GM23338 (cell line): ENCODE data around the gene NR2C1.

Experiments
- CTCF ChIP-seq, 2 experiments: fragments of 200-600 bp in 1 of 2; sonication (generic) in 1 of 2; conservative IDR thresholded peaks; 2 replicates each; pipeline versions ENCODE4 v1.5.1 to v1.6.1; 2016 to 2017; ENCODE audit warnings: antibody characterized with exemption in 2 of 2, low read depth in 2 of 2, mild to moderate bottlenecking in 2 of 2, moderate library complexity in 1 of 2
- ETS1 ChIP-seq: IDR thresholded peaks from 2 replicates; pipeline ENCODE4 v1.6.1; 2016; ENCODE audit warnings: antibody characterized with exemption
- EZH2 ChIP-seq: fragments of 200-600 bp; sonication (generic); IDR thresholded peaks from one replicate; pipeline ENCODE4 v1.8.0; 2017; ENCODE audit warnings: antibody characterized with exemption, mild to moderate bottlenecking, low read depth; ENCODE audit not compliant: unreplicated experiment
- EZH2phosphoT487 ChIP-seq: fragments of 200-600 bp; sonication (generic); IDR thresholded peaks from one replicate; pipeline ENCODE4 v1.8.1; 2018; ENCODE audit warnings: antibody characterized with exemption; ENCODE audit not compliant: unreplicated experiment
- JUNB ChIP-seq: IDR thresholded peaks from one replicate; pipeline ENCODE4 v1.6.1; 2016; ENCODE audit warnings: antibody characterized with exemption; ENCODE audit not compliant: unreplicated experiment
- POLR2AphosphoS5 ChIP-seq: IDR thresholded peaks from 2 replicates; pipeline ENCODE4 v1.6.1; 2016; ENCODE audit warnings: antibody characterized with exemption, low read depth
- REST ChIP-seq: IDR thresholded peaks from one replicate; pipeline ENCODE4 v1.6.1; 2018; ENCODE audit warnings: antibody characterized with exemption; ENCODE audit not compliant: unreplicated experiment
- ZNF462 ChIP-seq: fragments of 250-450 bp; sonication (Bioruptor Pico); IDR thresholded peaks from 2 replicates; pipeline ENCODE4 v1.5.0; 2020; ENCODE audit warnings: mild to moderate bottlenecking, moderate library complexity

GRCh38 chr12:95060951-95061350, 12.5 kb downstream of the NR2C1 start:
- TF ChIP-seq CTCF (conservative IDR thresholded peaks at IDR 0.05; ENCODE audit: low read depth in 2 of 2): no peak
- TF ChIP-seq REST: no peak
- TF ChIP-seq EZH2phosphoT487: no peak
- TF ChIP-seq EZH2: no peak
- no peak for TF ChIP-seq JUNB
- TF ChIP-seq POLR2AphosphoS5: no peak
- TF ChIP-seq ZNF462: no peak
- TF ChIP-seq ETS1: no peak
